ENCODE measurements around the gene SPEM2.
A peak's percentile ranks its signal among the peaks of the same experiment; 100 is the strongest.

The SPEM2 gene

GRCh38 chr17:7425316-7425715, at the start of gene SPEM2:
TSS of gene SPEM2 (plus strand) at chr17:7425616. CDS start at chr17:7425689, 73 bp downstream.
- no peak for DNase-seq (ENCODE audit: low spot score)

- DNase-seq (ENCODE audit: low spot score): no peak
Observed at GRCh38 chr17:7379134-7379533, 46.3 kb upstream of the SPEM2 start.

- no peak for DNase-seq (ENCODE audit: low spot score)
Observed at GRCh38 chr17:7380321-7380720, 45.1 kb upstream of the SPEM2 start.

GRCh38 chr17:7380855-7381683, 44.3 kb upstream of the SPEM2 start, which contains the start of gene TNK1:
TSS of gene TNK1 (plus strand) at chr17:7381089. CDS start at chr17:7382927, 1,838 bp downstream.
- no peak for DNase-seq (ENCODE audit: low spot score)

- no peak for DNase-seq (ENCODE audit: low spot score)
Observed at GRCh38 chr17:7382901-7383300, 42.5 kb upstream of the SPEM2 start.

- DNase-seq (ENCODE audit: low spot score): no peak
Observed at GRCh38 chr17:7383371-7383741, 42.1 kb upstream of the SPEM2 start.

GRCh38 chr17:7383742-7384488, 41.5 kb upstream of the SPEM2 start:
- peak; percentile 71 for DNase-seq (ENCODE audit: low spot score)

- no peak for DNase-seq (ENCODE audit: low spot score)
Observed at GRCh38 chr17:7384489-7385081, 40.8 kb upstream of the SPEM2 start.

- DNase-seq (ENCODE audit: low spot score): no peak
Observed at GRCh38 chr17:7388856-7389255, 36.6 kb upstream of the SPEM2 start.

GRCh38 chr17:7389924-7390910, 35.2 kb upstream of the SPEM2 start:
- DNase-seq (ENCODE audit: low spot score): no peak

- no peak for DNase-seq (ENCODE audit: low spot score)
Observed at GRCh38 chr17:7391307-7391706, 34.1 kb upstream of the SPEM2 start.

- DNase-seq (ENCODE audit: low spot score): no peak
Observed at GRCh38 chr17:7392696-7393612, 32.5 kb upstream of the SPEM2 start.

GRCh38 chr17:7393613-7394451, 31.6 kb upstream of the SPEM2 start:
- DNase-seq (ENCODE audit: low spot score): peak; percentile 41

- DNase-seq (ENCODE audit: low spot score): peak; percentile 83
Observed at GRCh38 chr17:7394452-7395191, 30.8 kb upstream of the SPEM2 start, which contains the start of gene PLSCR3. TSS of gene PLSCR3 (minus strand) at chr17:7394525. CDS start at chr17:7394110, 415 bp downstream.

GRCh38 chr17:7396147-7396546, 29.3 kb upstream of the SPEM2 start:
- DNase-seq (ENCODE audit: low spot score): no peak

- DNase-seq (ENCODE audit: low spot score): no peak
Observed at GRCh38 chr17:7398612-7399011, 26.8 kb upstream of the SPEM2 start.

GRCh38 chr17:7403043-7403726, 22.2 kb upstream of the SPEM2 start:
- DNase-seq (ENCODE audit: low spot score): no peak

- DNase-seq (ENCODE audit: low spot score): no peak
Observed at GRCh38 chr17:7403727-7403976, 21.8 kb upstream of the SPEM2 start.

Data from activated CD4-positive, alpha-beta T cell treated with anti-CD3 and anti-CD28 coated beads, Interleukin-2, Interleukin-4, amounts not matched to agents 100 ng/mL and 50 ng/mL, durations not matched to agents 16 hours and 8 hours (primary cell).